Endothelial cell of umbilical vein (primary cell): ENCODE measurements around the gene TXLNA. TPM values are rescaled to one million over a fixed set of nuclear protein-coding genes. Genes with fewer than 3 reads are reported as not detected.

ENCODE experiments used
- BruUV-seq: library from RNA; stranded (reverse); fragments of 400-500 nt; replicated peaks from 2 replicates; lab custom pipeline; 2021; lab: Mats Ljungman, UMichigan
- CTCF ChIA-PET: fragments of 300-600, 350-600 bp; sonication (Branson Sonifier 250); formaldehyde crosslinking; loops from one replicate; lab custom pipeline; 2021; ENCODE audit warnings: antibody characterized with exemption, inconsistent platforms; lab: Charles Lee
- POLR2A ChIA-PET: fragments of 300-600, 350-600 bp; sonication (Branson Sonifier 250); formaldehyde crosslinking; loops from one replicate; lab custom pipeline; 2021; ENCODE audit warnings: antibody characterized with exemption, inconsistent platforms; lab: Charles Lee
- DNase-seq: peaks from one replicate; pipeline ENCODE4 v3.0.0-alpha.2; 2011; ENCODE audit warnings: low read depth, low spot score
- FAIRE-seq: peaks from 2 replicates; lab custom pipeline; 2011; peaks lifted over from hg19 to GRCh38; lab: Jason Lieb, UNC
- H2AFZ ChIP-seq: 2 replicates; pipeline ENCODE4 v1.6.0; 2012; ENCODE audit warnings: low read depth, low read length, control low read depth, inconsistent platforms
- H3K27ac ChIP-seq: 2 replicates; pipeline ENCODE4 v1.5.1; 2011; ENCODE audit warnings: low read depth, mild to moderate bottlenecking, control low read depth, low read length, moderate library complexity; ENCODE audit not compliant: insufficient read depth
- H3K27me3 ChIP-seq, 2 experiments: 2 replicates each; pipeline versions ENCODE4 v1.6.0 to v1.6.1; 2011; ENCODE audit warnings: low read length in 2 of 2, mixed read lengths in 1 of 2; ENCODE audit not compliant: control insufficient read depth in 2 of 2, insufficient read depth in 2 of 2
- H3K36me3 ChIP-seq, 2 experiments: 2 replicates in 1 of 2; 3 replicates in 1 of 2; pipeline ENCODE4 v1.5.1; 2011; ENCODE audit warnings: low read length in 2 of 2, mild to moderate bottlenecking in 1 of 2, moderate library complexity in 1 of 2; ENCODE audit not compliant: control insufficient read depth in 2 of 2, insufficient read depth in 2 of 2; ENCODE audit errors: extremely low read depth in 1 of 2
- H3K4me1 ChIP-seq: 3 replicates; pipeline ENCODE4 v1.5.1; 2011; ENCODE audit warnings: mild to moderate bottlenecking, low read length; ENCODE audit not compliant: control insufficient read depth, insufficient read depth; ENCODE audit errors: extremely low read depth
- H3K4me2 ChIP-seq: 2 replicates; pipeline ENCODE4 v1.6.1; 2011; ENCODE audit warnings: low read length, control low read depth, mixed read lengths; ENCODE audit not compliant: insufficient read depth
- H3K4me3 ChIP-seq, 3 experiments: fragments of 200-600 bp in 1 of 3; sonication (generic), shearing (Covaris generic) in 1 of 3; replicated peaks in 1 of 3; 2 replicates each; pipeline ENCODE4 v1.5.1; 2011 to 2016; ENCODE audit warnings: control low read depth in 3 of 3, low read length in 3 of 3, mild to moderate bottlenecking in 2 of 3, inconsistent platforms in 1 of 3, low read depth in 1 of 3, moderate library complexity in 1 of 3; ENCODE audit not compliant: insufficient read depth in 1 of 3
- H3K79me2 ChIP-seq: 2 replicates; pipeline ENCODE4 v1.6.0; 2012; ENCODE audit warnings: low read length, inconsistent platforms; ENCODE audit not compliant: control insufficient read depth, insufficient read depth
- H3K9ac ChIP-seq: replicated peaks from 2 replicates; pipeline ENCODE3; 2011; ENCODE audit warnings: low read length, control low read depth; ENCODE audit not compliant: insufficient read depth; ENCODE audit errors: extremely low read depth
- H3K9me1 ChIP-seq: replicated peaks from 3 replicates; pipeline ENCODE4 v1.6.0; 2011; ENCODE audit warnings: mild to moderate bottlenecking, low read length; ENCODE audit not compliant: control insufficient read depth, insufficient read depth; ENCODE audit errors: extremely low read depth
- H3K9me3 ChIP-seq: replicated peaks from 2 replicates; pipeline ENCODE4 v1.5.1; 2012; ENCODE audit warnings: low read length, inconsistent platforms; ENCODE audit not compliant: control insufficient read depth, insufficient read depth
- H4K20me1 ChIP-seq: replicated peaks from 2 replicates; pipeline ENCODE3; 2011; ENCODE audit warnings: mild to moderate bottlenecking, low read length; ENCODE audit not compliant: control insufficient read depth, insufficient read depth; ENCODE audit errors: extremely low read depth
- CTCF ChIP-seq, 2 donors: IDR thresholded peaks; 1 replicate in 1 of 2; 2 replicates in 1 of 2; pipeline ENCODE4 v1.5.1; 2011; ENCODE audit warnings: low read length in 2 of 2, mild to moderate bottlenecking in 2 of 2, moderate library complexity in 2 of 2, control low read depth in 1 of 2, inconsistent platforms in 1 of 2, low read depth in 1 of 2; ENCODE audit not compliant: insufficient read depth in 1 of 2; ENCODE audit errors: extremely low read depth in 1 of 2
- FOS ChIP-seq: IDR thresholded peaks from 2 replicates; pipeline ENCODE4 v1.6.1; 2011; ENCODE audit warnings: mild to moderate bottlenecking, low read length, moderate library complexity, borderline replicate concordance; ENCODE audit not compliant: insufficient read depth
- GATA2 ChIP-seq: IDR thresholded peaks from 2 replicates; pipeline ENCODE4 v1.7.0; 2011; ENCODE audit warnings: low read depth, mild to moderate bottlenecking, moderate library complexity, mixed read lengths, low read length; ENCODE audit not compliant: insufficient read length, insufficient read depth
- MAX ChIP-seq: IDR thresholded peaks from 2 replicates; pipeline ENCODE4 v1.6.1; 2011; ENCODE audit not compliant: insufficient read depth, insufficient read length
- MYC ChIP-seq: IDR thresholded peaks from one replicate; pipeline ENCODE4 v1.6.1; 2011; ENCODE audit warnings: mild to moderate bottlenecking, low read depth, low read length
- POLR2A ChIP-seq: IDR thresholded peaks from 2 replicates; pipeline ENCODE4 v1.6.1; 2012; ENCODE audit warnings: low read depth, mild to moderate bottlenecking, control low read depth, low read length
- POLR2AphosphoS5 ChIP-seq: IDR thresholded peaks from 2 replicates; pipeline ENCODE4 v1.6.1; 2012; ENCODE audit warnings: low read depth, mild to moderate bottlenecking, control low read depth, low read length, moderate library complexity; ENCODE audit not compliant: insufficient read depth
- dilution Hi-C: fragments of 300-500 bp; cut with MboI; formaldehyde crosslinking; loops from one replicate; pipeline ENCODE4 v1.15.0; 2019; ENCODE audit warnings: low sequenced_read_pairs; ENCODE audit not compliant: extremely low pct_ligation_motif_present
- intact Hi-C: fragments of 100-400 bp; cut with micrococcal nuclease; formaldehyde crosslinking; loops from one replicate; pipeline ENCODE4 v1.10.0; 2022
- polyA plus RNA-seq, 4 experiments: library from polyadenylated mRNA; depleted of rRNA in 3 of 4; stranded (reverse) in 3 of 4; unstranded in 1 of 4; fragments of >200 nt; gene quantifications; 2 replicates each; pipeline versions ENCODE4 v1.2.1 to v1.2.3, GENCODE V29; 2011 to 2012; ENCODE audit warnings: missing spikeins in 1 of 4
- total RNA-seq: library from RNA; stranded (reverse); gene quantifications from 2 replicates; pipeline ENCODE4 v1.2.3, GENCODE V29; 2021

TXLNA gene
- total and polyA plus RNA-seq, 2 donors (not counting 3 experiments of a cell fraction or from before 2014, with no cell fraction given): 41.8 to 69.4 TPM

GRCh38 chr1:32198237-32199042 lies 19.0 kb downstream of the TXLNA start:
- H3K79me2 ChIP-seq: no peaks in the 10 kb centered on the region
- BruUV-seq: no TSS peak
- TF ChIP-seq MYC: no peak
- TF ChIP-seq FOS: no peak
- TF ChIP-seq POLR2AphosphoS5: peak; percentile 32
- H3K9me1 ChIP-seq: no peaks in the 10 kb centered on the region
- no peaks in the 10 kb centered on the region for H3K9me3 ChIP-seq
- DNase-seq (no peak), FAIRE-seq (no peak)
- peaks cover 12% of the 10 kb centered on the region for H3K4me1 ChIP-seq
- H2AFZ ChIP-seq: no peak overlapping the region
- H3K4me2 ChIP-seq: no peak overlapping the region
- dilution Hi-C loops (no loop called here), intact Hi-C loops (no loop called here)
- no peaks in the 10 kb centered on the region for H4K20me1 ChIP-seq
- CTCF ChIA-PET: interaction anchor here (0.9 kb wide), 1 partner anchor 9 kb away, joined by 3 read pairs; no protein-coding TSS in a partner anchor
- H3K4me3 ChIP-seq: no peak overlapping the region
- H3K36me3 ChIP-seq: peaks cover 17 to 32% of the 10 kb centered on the region in 2 experiments
- POLR2A ChIA-PET: no interaction called here
- no peak overlapping the region for H3K27ac ChIP-seq
- H3K27me3 ChIP-seq: no peaks in the 10 kb centered on the region
- no peak overlapping the region for H3K9ac ChIP-seq

GRCh38 chr1:32199043-32199716 lies 19.7 kb downstream of the TXLNA start:
- no peaks in the 10 kb centered on the region for H4K20me1 ChIP-seq
- peaks cover 14% of the 10 kb centered on the region for H3K4me1 ChIP-seq
- FAIRE-seq: no peak
- dilution Hi-C loops: no loop called here
- TF ChIP-seq POLR2AphosphoS5 (no peak), MAX (no peak), POLR2A (no peak), FOS (no peak), MYC (no peak), CTCF (IDR thresholded peaks at IDR 0.05; ENCODE audit: extremely low read depth in 1 of 2, insufficient read depth in 1 of 2, low read depth in 1 of 2, low read length in 2 of 2) (no peak), GATA2 (no peak)
- H3K27me3 ChIP-seq: no peaks in the 10 kb centered on the region
- no peak overlapping the region for H3K4me3 ChIP-seq
- intact Hi-C loops: no loop called here
- no peak overlapping the region for H3K9ac ChIP-seq
- ChIA-PET POLR2A (no interaction called here), CTCF (no interaction called here)
- H3K27ac ChIP-seq: no peak overlapping the region
- H3K79me2 ChIP-seq: no peaks in the 10 kb centered on the region
- no peaks in the 10 kb centered on the region for H3K9me1 ChIP-seq
- no peak for DNase-seq
- no peak overlapping the region for H3K4me2 ChIP-seq
- no peak overlapping the region for H2AFZ ChIP-seq
- BruUV-seq: no TSS peak
- no peaks in the 10 kb centered on the region for H3K9me3 ChIP-seq
- peaks cover 13 to 27% of the 10 kb centered on the region in 2 experiments for H3K36me3 ChIP-seq
